ENCODE results near the gene DYSF. TPM values are rescaled to one million over a fixed set of nuclear protein-coding genes. Genes with fewer than 3 reads are reported as not detected.

The DYSF gene
- total RNA-seq, 1 donor from 2014 or later = 48.8 TPM

- peak in 1 of 2 donors; percentile 0 for DNase-seq (ENCODE audit: low read depth in 2 of 2)
Measured at GRCh38 chr2:71669628-71670429, 216.5 kb downstream of the DYSF start.

GRCh38 chr2:71670430-71670795, 217.1 kb downstream of the DYSF start:
- DNase-seq (ENCODE audit: low read depth in 2 of 2) = no peak

- no peak for DNase-seq (ENCODE audit: low read depth in 2 of 2)
Measured at GRCh38 chr2:71671203-71671854, 218.0 kb downstream of the DYSF start.

- DNase-seq (ENCODE audit: low read depth in 2 of 2) = no peak
Measured at GRCh38 chr2:71671895-71672825, 218.8 kb downstream of the DYSF start.

- DNase-seq (ENCODE audit: low read depth in 2 of 2) = no peak
Measured at GRCh38 chr2:71672826-71673795, 219.8 kb downstream of the DYSF start.

GRCh38 chr2:71674158-71674851, 220.9 kb downstream of the DYSF start:
- no peak for DNase-seq (ENCODE audit: low read depth in 2 of 2)

GRCh38 chr2:71675296-71675695, 221.9 kb downstream of the DYSF start:
- DNase-seq (ENCODE audit: low read depth in 2 of 2) = no peak

GRCh38 chr2:71678874-71679273, 225.5 kb downstream of the DYSF start:
- DNase-seq (ENCODE audit: low read depth in 2 of 2) = no peak

GRCh38 chr2:71679491-71679890, 226.1 kb downstream of the DYSF start:
- no peak for DNase-seq (ENCODE audit: low read depth in 2 of 2)

GRCh38 chr2:71680925-71681324, 227.6 kb downstream of the DYSF start:
- DNase-seq (ENCODE audit: low read depth in 2 of 2) = no peak

GRCh38 chr2:71681626-71682025, 228.3 kb downstream of the DYSF start:
- no peak for DNase-seq (ENCODE audit: low read depth in 2 of 2)

GRCh38 chr2:71682341-71682740, 229.0 kb downstream of the DYSF start:
- DNase-seq (ENCODE audit: low read depth in 2 of 2) = no peak

- peak in 1 of 2 donors; percentile 42 for DNase-seq (ENCODE audit: low read depth in 2 of 2)
Measured at GRCh38 chr2:71683070-71683469, 229.7 kb downstream of the DYSF start.

GRCh38 chr2:71683666-71684065, 230.3 kb downstream of the DYSF start:
- DNase-seq (ENCODE audit: low read depth in 2 of 2) = no peak

GRCh38 chr2:71684226-71685072, 231.1 kb downstream of the DYSF start:
- no peak for DNase-seq (ENCODE audit: low read depth in 2 of 2)

GRCh38 chr2:71685073-71685848, 231.9 kb downstream of the DYSF start:
- DNase-seq (ENCODE audit: low read depth in 2 of 2) = no peak

GRCh38 chr2:71685941-71686611, 232.7 kb downstream of the DYSF start:
- DNase-seq (ENCODE audit: low read depth in 2 of 2) = no peak

- no peak for DNase-seq (ENCODE audit: low read depth in 2 of 2)
Measured at GRCh38 chr2:71686781-71687180, 233.4 kb downstream of the DYSF start.

Measured in lung microvascular endothelial cell (primary cell).